ENCODE measurements around the gene TTC1. TPM values are rescaled to one million over a fixed set of nuclear protein-coding genes. Genes with fewer than 3 reads are reported as not detected.

Gene TTC1
- total and polyA plus RNA-seq, 2 of the 8 experiments (the other 6 are each of a cell fraction or from before 2014, with no cell fraction given): 25.1 to 63.9 TPM

- peaks cover 0 to 4% of the 10 kb centered on the region in 2 experiments for H4K20me1 ChIP-seq (replicated peaks in 1 of 2; ENCODE audit: control insufficient read depth in 1 of 2, insufficient read depth in 2 of 2, low read length in 2 of 2)
- H3K56ac ChIP-seq (replicated peaks; ENCODE audit: insufficient read length, low read depth, low read length): no peak overlapping the region
- no peaks in the 10 kb centered on the region for H3K23me2 ChIP-seq (ENCODE audit: low read depth, low read length)
- H4K5ac ChIP-seq (ENCODE audit: insufficient read length, low read depth, low read length): no peak overlapping the region
- H3K36me3 ChIP-seq (ENCODE audit: control insufficient read depth in 2 of 4, insufficient read depth in 4 of 4, low read length in 3 of 4): peaks cover 0 to 9% (median 4%) of the 10 kb centered on the region in 4 experiments; a peak in 4 of 8 replicates
- H3K14ac ChIP-seq (ENCODE audit: insufficient read length): no peak overlapping the region
- no peak overlapping the region for H2BK120ac ChIP-seq (replicated peaks; ENCODE audit: low read depth, low read length)
- no peak for DNase-seq (ENCODE audit: low read depth in 1 of 2, low spot score in 2 of 2)
- H2AK5ac ChIP-seq (ENCODE audit: low read depth, low read length): no peak overlapping the region
- H3K79me2 ChIP-seq (ENCODE audit: control insufficient read depth in 1 of 2, insufficient read depth in 2 of 2, low read length in 2 of 2): peaks cover 0 to 33% of the 10 kb centered on the region in 2 experiments; a peak in 2 of 4 replicates
- peaks cover 2% of the 10 kb centered on the region; the same call in 1 of the 2 replicates for H3K79me1 ChIP-seq (ENCODE audit: low read depth, low read length)
- H3K27ac ChIP-seq (ENCODE audit: low read depth, low read length): no peak overlapping the region
- no peak overlapping the region for H3K9ac ChIP-seq (replicated peaks in 1 of 4; ENCODE audit: extremely low read depth in 1 of 4, low read depth in 3 of 4, low read length in 3 of 4)
- H3K27me3 ChIP-seq (replicated peaks in 1 of 4; ENCODE audit: control insufficient read depth in 3 of 4, extremely low read depth in 1 of 4, insufficient read depth in 3 of 4, low read length in 3 of 4): no peaks in the 10 kb centered on the region
- no peak overlapping the region for H2BK12ac ChIP-seq (ENCODE audit: low read depth, low read length)
- ChIA-PET CTCF (ENCODE audit: partially characterized antibody) (interaction anchor here (0.7 to 5.4 kb wide), 18 partner anchors 7 to 380 kb away, joined by 3 to 47 read pairs (median 4); no protein-coding TSS in a partner anchor), POLR2A (ENCODE audit: partially characterized antibody) (no interaction called here)
- H3K18ac ChIP-seq (ENCODE audit: extremely low read depth, low read length): no peak overlapping the region
- no peak overlapping the region for H3K4ac ChIP-seq (replicated peaks; ENCODE audit: insufficient read length, low read depth, low read length)
- H3K23ac ChIP-seq (ENCODE audit: insufficient read length): no peak overlapping the region
- no peak overlapping the region for H3K4me3 ChIP-seq (ENCODE audit: extremely low read depth in 1 of 4, insufficient read depth in 2 of 4, low read depth in 3 of 4, low read length in 4 of 4)
- no peak overlapping the region for H2AFZ ChIP-seq (ENCODE audit: low read length)
- WGBS, 2 experiments (ENCODE audit: extremely low coverage in 1 of 2, insufficient coverage in 1 of 2, insufficient read length in 1 of 2, insufficient replicate concordance in 2 of 2, low coverage in 1 of 2, low lambda C conversion rate in 2 of 2, missing lambda C conversion rate in 1 of 2): 94% methylated on average over 11 of the region's 11 CpGs; no CpG with 5 or more reads in 1 of the 2 experiments
- FAIRE-seq: no peak
- no peak overlapping the region for H2BK15ac ChIP-seq (ENCODE audit: low read length)
- H3K4me2 ChIP-seq (ENCODE audit: insufficient read depth in 1 of 2, low read depth in 2 of 2, low read length in 2 of 2): no peak overlapping the region
- H2BK20ac ChIP-seq (ENCODE audit: low read length): no peak overlapping the region
- no peaks in the 10 kb centered on the region for H3K9me3 ChIP-seq (ENCODE audit: insufficient read depth in 2 of 2, low read depth in 1 of 2, low read length in 1 of 2)
- H3K4me1 ChIP-seq (replicated peaks in 1 of 4; ENCODE audit: control insufficient read depth in 3 of 4, insufficient read depth in 4 of 4, low read length in 3 of 4): no peaks in the 10 kb centered on the region
- no peak overlapping the region for H4K8ac ChIP-seq (ENCODE audit: extremely low read depth, insufficient read depth, low read length)
- no peak overlapping the region for H2BK5ac ChIP-seq (ENCODE audit: low read depth, low read length)
- no peak overlapping the region for H4K91ac ChIP-seq (replicated peaks; ENCODE audit: insufficient read length, low read length)
- TF ChIP-seq SP1 (IDR thresholded peaks at IDR 0.05; ENCODE audit: low read depth, low read length): no peak
- no peak for TF ChIP-seq CHD1 (IDR thresholded peaks at IDR 0.05; ENCODE audit: low read depth, low read length)
- no peak for TF ChIP-seq CHD2 (IDR thresholded peaks at IDR 0.05; ENCODE audit: low read length)
- TF ChIP-seq POLR2A (IDR thresholded peaks at IDR 0.05; ENCODE audit: control extremely low read depth in 1 of 2, low read depth in 2 of 2, low read length in 2 of 2): no peak
- TF ChIP-seq JUND (IDR thresholded peaks at IDR 0.05; ENCODE audit: low read length): no peak
- no peak for TF ChIP-seq SP2 (IDR thresholded peaks at IDR 0.05; ENCODE audit: low read length)
- no peak for TF ChIP-seq ASH2L (IDR thresholded peaks at IDR 0.05; ENCODE audit: low read length)
- no peak for TF ChIP-seq KDM4A (IDR thresholded peaks at IDR 0.05; ENCODE audit: low read depth, low read length, severe bottlenecking)
- no peak for TF ChIP-seq NANOG (IDR thresholded peaks at IDR 0.05; ENCODE audit: insufficient read depth, low read depth, low read length, poor library complexity, severe bottlenecking)
- TF ChIP-seq CBX5 (IDR thresholded peaks at IDR 0.05; ENCODE audit: low read depth, low read length): no peak
- TF ChIP-seq SIN3A (conservative IDR thresholded peaks at IDR 0.05 in 1 of 2, IDR thresholded peaks at IDR 0.05 in 1 of 2; ENCODE audit: low read depth in 1 of 2, low read length in 2 of 2): no peak
- no peak for TF ChIP-seq SRF (IDR thresholded peaks at IDR 0.05; ENCODE audit: low read depth, low read length)
- TF ChIP-seq NRF1 (IDR thresholded peaks at IDR 0.05; ENCODE audit: low read depth, low read length): no peak
Observed at GRCh38 chr5:160023007-160023907, 14.3 kb downstream of the TTC1 start.

All from H1 (cell line).